Uterus (tissue), 4 donors: Measurements from ENCODE around the gene TADA3. TPM values are rescaled to one million over a fixed set of nuclear protein-coding genes. Genes with fewer than 3 reads are reported as not detected.

ENCODE experiments used
- DNase-seq, 2 donors: peaks; one replicate each; pipeline ENCODE4 v3.0.0-alpha.2; 2019 to 2020
- H3K27ac ChIP-seq, 2 donors: fragments of 200-600 bp; sonication (generic); 1 replicate in 1 of 2; 2 replicates in 1 of 2; pipeline ENCODE4 v1.5.1; 2016 to 2018
- H3K27me3 ChIP-seq, 2 donors: fragments of 200-600 bp; sonication (generic); one replicate each; pipeline ENCODE4 v1.5.1; 2018 to 2019; ENCODE audit warnings: control low read depth in 1 of 2
- H3K36me3 ChIP-seq, 2 donors: fragments of 200-600 bp; sonication (generic); one replicate each; pipeline ENCODE4 v1.5.1; 2019; ENCODE audit warnings: control low read depth in 1 of 2
- H3K4me1 ChIP-seq, 2 donors: fragments of 200-600 bp; sonication (generic); one replicate each; pipeline ENCODE4 v1.5.1; 2018 to 2019; ENCODE audit warnings: control low read depth in 1 of 2
- H3K4me3 ChIP-seq, 2 donors: fragments of 200-600 bp; sonication (generic); 1 replicate in 1 of 2; 2 replicates in 1 of 2; pipeline ENCODE4 v1.5.1; 2018 to 2019; ENCODE audit warnings: mild to moderate bottlenecking in 1 of 2
- H3K9me3 ChIP-seq, 2 donors: fragments of 200-600 bp; sonication (generic); one replicate each; pipeline ENCODE4 v1.5.1; 2019; ENCODE audit warnings: control low read depth in 1 of 2
- POLR2A ChIP-seq, 2 donors: fragments of 450-650 bp; IDR thresholded peaks; one replicate each; pipeline ENCODE4 v1.6.1; 2016; ENCODE audit warnings: antibody characterized with exemption in 2 of 2, mild to moderate bottlenecking in 1 of 2, moderate library complexity in 1 of 2
- intact Hi-C: fragments of 100-400 bp; cut with DNase I; formaldehyde crosslinking; loops from one replicate; pipeline ENCODE4 v1.15.1; 2023; ENCODE audit warnings: low total_unique reads
- total RNA-seq, 4 donors: library from RNA; depleted of rRNA in 3 of 4; stranded (reverse); fragments of >200 nt in 3 of 4; gene quantifications; one replicate each; pipeline versions ENCODE4 v1.1.0 to v1.2.4, GENCODE V29; 2014 to 2023
- TF ChIP-seq, protein P1 (sequence below), 4 experiments: fragments of 200-600 bp in 2 of 4; fragments of 450-650 bp in 2 of 4; sonication (generic) in 2 of 4; IDR thresholded peaks; one replicate each; pipeline ENCODE4 v1.5.1; 2016 to 2019; ENCODE audit warnings: antibody characterized with exemption in 4 of 4, mild to moderate bottlenecking in 2 of 4, moderate library complexity in 1 of 4
- donor health status: DM: yes; HTN: yes; CAD: no.

TADA3 gene
- total RNA-seq, 4 donors from 2014 or later = 35.9 to 65.4 (median 55.3) TPM

DNA sequence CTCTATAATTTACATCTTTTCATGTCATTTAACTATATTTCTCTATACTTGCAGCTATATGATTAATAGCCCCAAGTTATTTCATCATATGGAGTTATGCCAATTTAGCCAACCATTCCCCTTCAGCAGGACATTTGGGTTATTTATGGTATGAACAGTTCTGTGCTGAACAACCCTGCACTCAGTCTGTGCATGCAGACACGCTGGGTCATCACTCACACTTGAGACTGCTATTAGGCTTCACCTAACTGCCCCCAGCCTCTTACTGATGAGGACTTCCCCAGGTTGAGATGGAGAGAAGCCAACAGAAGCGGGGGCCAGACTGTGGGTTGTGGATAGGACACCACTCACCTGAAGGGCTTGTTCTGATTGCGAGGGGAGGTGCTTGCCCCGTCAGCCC lies 7.3 kb downstream of the TADA3 start:
- intact Hi-C loops = no loop called here
- Histone ChIP-seq H3K4me3 (no peak overlapping the region), H3K27me3 (no peaks in the 10 kb centered on the region), H3K36me3 (no peaks in the 10 kb centered on the region), H3K9me3 (no peaks in the 10 kb centered on the region), H3K27ac (no peak overlapping the region), H3K4me1 (no peaks in the 10 kb centered on the region)
- no peak for TF ChIP-seq POLR2A (IDR thresholded peaks at IDR 0.05)
- DNase-seq = no peak

DNA sequence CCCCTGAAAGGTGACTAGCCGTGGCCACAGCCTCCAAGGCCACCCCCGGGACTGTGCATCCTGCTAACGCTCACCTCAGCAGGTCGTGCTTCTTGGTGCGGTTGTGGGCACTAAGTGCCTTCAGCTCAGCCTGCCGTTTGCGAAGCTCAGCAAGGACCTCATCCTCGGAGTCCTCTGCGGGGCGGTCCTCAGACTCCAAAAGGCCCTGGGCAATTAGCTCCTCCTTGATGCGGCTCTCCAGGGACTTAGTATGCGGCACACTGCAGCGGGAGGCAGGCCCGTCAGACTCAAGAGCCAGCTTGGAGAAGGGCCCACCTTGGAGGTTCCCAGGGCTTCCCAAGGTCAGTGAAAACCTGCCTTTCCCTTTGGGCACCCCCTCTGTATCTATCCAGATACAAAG lies 8.3 kb downstream of the TADA3 start:
- Histone ChIP-seq H3K4me3 (no peak overlapping the region), H3K27me3 (no peaks in the 10 kb centered on the region), H3K9me3 (no peaks in the 10 kb centered on the region), H3K4me1 (no peaks in the 10 kb centered on the region), H3K27ac (no peak overlapping the region), H3K36me3 (no peaks in the 10 kb centered on the region)
- DNase-seq = no peak
- intact Hi-C loops = no loop called here
- TF ChIP-seq, protein P1, sequence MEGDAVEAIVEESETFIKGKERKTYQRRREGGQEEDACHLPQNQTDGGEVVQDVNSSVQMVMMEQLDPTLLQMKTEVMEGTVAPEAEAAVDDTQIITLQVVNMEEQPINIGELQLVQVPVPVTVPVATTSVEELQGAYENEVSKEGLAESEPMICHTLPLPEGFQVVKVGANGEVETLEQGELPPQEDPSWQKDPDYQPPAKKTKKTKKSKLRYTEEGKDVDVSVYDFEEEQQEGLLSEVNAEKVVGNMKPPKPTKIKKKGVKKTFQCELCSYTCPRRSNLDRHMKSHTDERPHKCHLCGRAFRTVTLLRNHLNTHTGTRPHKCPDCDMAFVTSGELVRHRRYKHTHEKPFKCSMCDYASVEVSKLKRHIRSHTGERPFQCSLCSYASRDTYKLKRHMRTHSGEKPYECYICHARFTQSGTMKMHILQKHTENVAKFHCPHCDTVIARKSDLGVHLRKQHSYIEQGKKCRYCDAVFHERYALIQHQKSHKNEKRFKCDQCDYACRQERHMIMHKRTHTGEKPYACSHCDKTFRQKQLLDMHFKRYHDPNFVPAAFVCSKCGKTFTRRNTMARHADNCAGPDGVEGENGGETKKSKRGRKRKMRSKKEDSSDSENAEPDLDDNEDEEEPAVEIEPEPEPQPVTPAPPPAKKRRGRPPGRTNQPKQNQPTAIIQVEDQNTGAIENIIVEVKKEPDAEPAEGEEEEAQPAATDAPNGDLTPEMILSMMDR (IDR thresholded peaks at IDR 0.05) = no peak
- TF ChIP-seq POLR2A (IDR thresholded peaks at IDR 0.05) = no peak

DNA sequence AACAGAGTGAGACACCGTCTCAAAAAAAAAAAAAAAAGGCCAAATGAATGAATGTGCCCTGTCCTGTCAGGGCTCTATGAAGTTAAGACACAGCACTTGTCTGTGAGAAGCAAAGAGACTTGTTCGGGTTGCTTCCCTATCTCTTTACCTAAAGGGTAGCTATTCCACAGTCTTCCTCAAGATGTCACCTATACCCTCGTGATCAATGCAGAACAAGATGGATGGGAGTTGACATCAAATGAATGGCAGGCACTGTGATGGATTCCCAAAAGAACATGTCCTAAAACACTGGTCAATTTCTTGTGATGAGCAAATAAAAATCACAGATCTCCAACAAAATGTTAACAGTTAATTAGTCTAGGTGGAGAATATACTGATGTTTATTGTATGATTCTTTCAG lies 9.5 kb downstream of the TADA3 start:
- Histone ChIP-seq H3K4me3 (no peak overlapping the region), H3K4me1 (peaks cover 0 to 6% of the 10 kb centered on the region in 2 donors), H3K36me3 (no peaks in the 10 kb centered on the region), H3K9me3 (no peaks in the 10 kb centered on the region), H3K27me3 (no peaks in the 10 kb centered on the region), H3K27ac (no peak overlapping the region)
- no peak for DNase-seq
- TF ChIP-seq, protein P1 (IDR thresholded peaks at IDR 0.05) = no peak
- no peak for TF ChIP-seq POLR2A (IDR thresholded peaks at IDR 0.05)
- intact Hi-C loops = no loop called here

DNA sequence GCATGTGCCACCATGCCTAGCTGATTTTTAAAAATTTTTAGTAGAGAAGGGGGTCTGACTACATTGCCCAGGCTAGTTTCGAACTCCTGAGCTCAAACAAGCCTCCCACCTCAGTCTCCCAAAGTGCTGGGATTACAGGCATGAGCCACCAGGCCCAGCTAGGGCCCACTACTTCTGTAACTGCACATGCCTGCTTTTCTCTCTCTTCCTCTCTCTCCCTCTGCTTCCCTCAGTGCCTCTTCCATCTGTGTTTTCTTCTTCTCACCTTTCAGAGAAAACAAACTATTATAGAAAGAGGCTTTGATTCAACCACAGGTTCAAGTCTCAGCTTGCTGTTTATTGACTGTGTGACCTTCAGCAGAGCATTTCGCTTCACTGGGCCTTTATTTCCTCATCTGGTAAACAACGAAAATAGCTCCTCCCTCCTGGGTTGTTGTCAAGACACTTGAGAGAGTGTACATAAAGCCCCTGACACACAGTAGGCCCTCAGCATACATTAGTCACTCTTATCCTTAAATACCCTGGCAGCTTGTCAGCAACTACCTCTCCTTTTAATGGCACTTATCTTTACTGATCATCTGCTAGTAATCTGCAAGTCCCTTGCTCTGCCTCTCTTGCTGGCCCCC lies 10.2 kb downstream of the TADA3 start:
- H3K36me3 ChIP-seq = no peaks in the 10 kb centered on the region

DNA sequence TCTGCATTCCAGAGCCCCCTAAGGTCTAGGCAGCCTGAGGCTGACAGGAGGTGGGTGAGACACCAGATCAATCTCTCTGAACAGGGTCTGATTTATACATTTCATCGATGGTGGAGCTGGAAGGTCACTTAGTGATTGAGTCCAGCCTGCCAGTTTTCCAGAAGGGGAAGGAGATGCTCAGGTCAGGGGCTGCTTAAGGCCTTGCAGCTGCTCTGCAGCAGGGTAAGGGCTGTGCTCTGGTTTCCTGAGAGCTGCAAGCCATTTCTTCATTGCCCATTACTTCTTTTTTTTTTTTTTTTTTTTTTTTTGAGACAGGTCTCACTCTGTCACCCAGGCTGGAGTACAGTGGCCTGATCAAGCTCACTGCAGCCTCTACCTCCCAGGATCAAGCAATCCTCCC lies 10.7 kb downstream of the TADA3 start:
- Histone ChIP-seq H3K4me3 (no peak overlapping the region), H3K36me3 (no peaks in the 10 kb centered on the region), H3K9me3 (no peaks in the 10 kb centered on the region), H3K4me1 (peaks cover 0 to 6% of the 10 kb centered on the region in 2 donors), H3K27ac (no peak overlapping the region), H3K27me3 (no peaks in the 10 kb centered on the region)
- no peak for DNase-seq
- TF ChIP-seq, protein P1 (IDR thresholded peaks at IDR 0.05) = no peak
- no peak for TF ChIP-seq POLR2A (IDR thresholded peaks at IDR 0.05)
- intact Hi-C loops = no loop called here

More for the DNA sequence above, 10.2 kb downstream of the TADA3 start:
- H3K4me3 ChIP-seq = no peak overlapping the region
- no peak for DNase-seq
- H3K27ac ChIP-seq = no peak overlapping the region
- intact Hi-C loops = no loop called here
- H3K27me3 ChIP-seq = no peaks in the 10 kb centered on the region
- no peaks in the 10 kb centered on the region for H3K9me3 ChIP-seq
- TF ChIP-seq, protein P1 (IDR thresholded peaks at IDR 0.05) = no peak
- no peak for TF ChIP-seq POLR2A (IDR thresholded peaks at IDR 0.05)
- H3K4me1 ChIP-seq = peaks cover 0 to 6% of the 10 kb centered on the region in 2 donors

DNA sequence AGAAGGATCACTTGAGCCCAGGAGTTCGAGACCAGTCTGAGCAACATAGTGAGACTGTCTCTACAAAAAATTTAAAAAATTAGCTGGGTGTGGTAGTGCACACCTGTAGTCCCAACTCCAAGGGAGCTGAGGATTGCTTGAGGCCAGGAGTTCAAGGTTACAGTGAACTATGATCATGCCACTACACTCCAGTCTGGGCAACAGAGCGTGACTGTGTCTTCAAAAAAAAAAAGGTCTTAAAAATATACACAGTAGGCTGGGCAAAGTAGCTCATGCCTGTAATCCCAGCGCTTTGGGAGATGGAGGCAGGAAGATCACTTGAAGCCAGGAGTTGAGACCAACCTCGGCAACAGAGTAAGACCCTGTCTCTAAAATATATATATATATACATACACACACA lies 11.4 kb downstream of the TADA3 start:
- no peak overlapping the region for H3K4me3 ChIP-seq
- no peaks in the 10 kb centered on the region for H3K27me3 ChIP-seq
- intact Hi-C loops = no loop called here
- no peak overlapping the region for H3K27ac ChIP-seq
- H3K9me3 ChIP-seq = no peaks in the 10 kb centered on the region
- no peak for DNase-seq
- no peaks in the 10 kb centered on the region for H3K36me3 ChIP-seq
- no peak for TF ChIP-seq POLR2A (IDR thresholded peaks at IDR 0.05)
- TF ChIP-seq, protein P1 (IDR thresholded peaks at IDR 0.05) = no peak
- peaks cover 0 to 6% of the 10 kb centered on the region in 2 donors for H3K4me1 ChIP-seq
